Measurements from ENCODE around the gene RC3H1. TPM values are rescaled to one million over a fixed set of nuclear protein-coding genes. Genes with fewer than 3 reads are reported as not detected.

RC3H1 gene
- total RNA-seq, 2 donors from 2014 or later, result 34.9 to 37.8 TPM

DNA sequence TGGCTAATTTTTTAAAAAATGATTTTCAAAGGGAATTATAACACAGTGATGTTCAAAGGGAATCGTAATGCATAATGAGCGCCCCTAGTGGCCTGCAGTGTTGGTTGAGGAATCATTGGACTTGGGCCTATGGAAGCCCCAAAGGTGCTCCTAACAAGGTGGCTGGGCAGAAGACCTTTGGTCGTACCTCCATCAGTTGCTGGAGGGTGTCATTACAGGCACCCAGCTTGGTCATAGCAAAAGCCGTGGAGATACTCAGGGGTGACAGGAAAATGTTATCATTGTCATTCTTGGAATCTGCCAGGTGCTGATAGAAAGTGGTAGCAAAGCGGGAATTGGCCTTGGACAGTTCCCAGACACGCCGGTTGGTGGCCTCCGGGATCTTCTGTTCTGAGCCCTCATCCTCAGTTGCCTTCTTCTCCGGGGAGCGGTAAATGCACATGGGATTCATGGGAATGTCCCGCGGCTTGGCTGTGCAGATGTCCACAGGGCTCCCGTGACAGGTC lies 107.7 kb downstream of the RC3H1 start:
- peak; percentile 68 for ATAC-seq
- peak in 1 of 2 donors; percentile 63 for DNase-seq
- intact Hi-C loops (cut with DNase I, micrococcal nuclease), result no loop called here

- intact Hi-C loops (cut with DNase I, micrococcal nuclease), result no loop called here
- DNase-seq (no peak), ATAC-seq (no peak)
Measured at GRCh38 chr1:173913111-173913510, 109.0 kb downstream of the RC3H1 start.

DNA sequence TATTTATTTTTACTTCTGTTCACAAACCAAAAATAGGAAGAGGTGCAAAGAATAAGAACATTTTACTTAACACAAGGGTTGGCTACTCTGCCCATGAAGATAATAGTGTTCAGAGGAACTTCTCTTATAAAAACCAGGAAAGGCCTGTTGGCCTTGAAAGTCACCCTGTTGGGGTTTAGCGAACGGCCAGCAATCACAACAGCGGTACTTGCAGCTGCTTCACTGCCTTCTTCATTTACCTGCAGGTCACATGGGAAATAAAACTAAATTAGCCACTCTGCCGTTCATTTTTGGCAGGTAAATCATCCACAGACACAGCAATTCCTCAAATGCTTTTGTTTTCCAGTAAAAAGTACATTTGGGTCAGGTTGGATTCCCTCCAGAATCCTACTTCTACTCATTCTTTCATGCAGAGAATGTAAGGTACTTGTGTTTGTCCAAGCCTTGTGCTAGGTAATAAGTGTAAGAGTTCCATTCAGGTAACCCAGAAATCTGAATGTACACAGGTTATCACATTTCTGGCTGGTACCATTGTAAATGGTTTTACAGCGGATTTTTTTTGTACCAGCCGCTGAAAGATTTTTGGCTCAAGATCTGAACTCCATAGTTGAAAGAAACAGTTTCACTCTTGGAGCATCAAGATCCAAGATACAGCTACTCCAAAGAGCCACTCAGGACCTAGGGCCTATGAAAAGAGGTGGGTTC lies 118.2 kb downstream of the RC3H1 start:
- ATAC-seq (no peak), DNase-seq (no peak)
- intact Hi-C loops (cut with DNase I, micrococcal nuclease), result no loop called here

GRCh38 chr1:173900992-173901391 lies 121.2 kb downstream of the RC3H1 start:
- ATAC-seq (no peak), DNase-seq (no peak)
- intact Hi-C loops (cut with DNase I, micrococcal nuclease), result no loop called here

DNA sequence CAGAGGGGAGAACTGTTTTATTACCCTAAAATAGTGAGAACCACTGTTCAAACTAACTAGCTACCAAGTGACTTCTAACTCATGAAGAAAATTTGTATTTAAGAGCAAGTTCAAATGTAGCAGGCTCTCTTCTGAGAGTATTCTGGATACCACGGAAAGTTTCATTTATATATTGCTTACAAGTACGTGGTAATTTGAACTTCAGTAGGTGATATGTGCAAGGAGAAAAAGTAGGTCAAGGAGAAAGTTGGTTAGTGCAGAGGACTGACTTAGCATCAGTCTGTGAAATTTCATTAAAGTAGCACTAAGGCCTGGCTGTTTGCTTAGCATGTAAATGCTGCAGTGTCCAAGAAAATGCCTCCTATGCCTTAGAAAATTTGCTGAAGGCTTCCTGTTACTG lies 121.7 kb downstream of the RC3H1 start:
- intact Hi-C loops (cut with DNase I, micrococcal nuclease), result no loop called here
- DNase-seq (no peak), ATAC-seq (no peak)

GRCh38 chr1:173894189-173894588 lies 128.0 kb downstream of the RC3H1 start:
- ATAC-seq, result no peak
- intact Hi-C loops (cut with DNase I, micrococcal nuclease), result no loop called here
- DNase-seq, result no peak

GRCh38 chr1:173893611-173894010 lies 128.5 kb downstream of the RC3H1 start:
- peak; percentile 46 for ATAC-seq
- intact Hi-C loops (cut with DNase I, micrococcal nuclease), result no loop called here
- no peak for DNase-seq

- DNase-seq (no peak), ATAC-seq (no peak)
- intact Hi-C loops (cut with DNase I, micrococcal nuclease), result no loop called here
Measured at GRCh38 chr1:173889885-173890284, 132.3 kb downstream of the RC3H1 start.

- ATAC-seq (no peak), DNase-seq (no peak)
- intact Hi-C loops (cut with DNase I, micrococcal nuclease), result no loop called here
Measured at GRCh38 chr1:173888749-173889148, 133.4 kb downstream of the RC3H1 start.

GRCh38 chr1:173887627-173888026 lies 134.5 kb downstream of the RC3H1 start:
- intact Hi-C loops (cut with DNase I, micrococcal nuclease), result no loop called here
- ATAC-seq (no peak), DNase-seq (no peak)

DNA sequence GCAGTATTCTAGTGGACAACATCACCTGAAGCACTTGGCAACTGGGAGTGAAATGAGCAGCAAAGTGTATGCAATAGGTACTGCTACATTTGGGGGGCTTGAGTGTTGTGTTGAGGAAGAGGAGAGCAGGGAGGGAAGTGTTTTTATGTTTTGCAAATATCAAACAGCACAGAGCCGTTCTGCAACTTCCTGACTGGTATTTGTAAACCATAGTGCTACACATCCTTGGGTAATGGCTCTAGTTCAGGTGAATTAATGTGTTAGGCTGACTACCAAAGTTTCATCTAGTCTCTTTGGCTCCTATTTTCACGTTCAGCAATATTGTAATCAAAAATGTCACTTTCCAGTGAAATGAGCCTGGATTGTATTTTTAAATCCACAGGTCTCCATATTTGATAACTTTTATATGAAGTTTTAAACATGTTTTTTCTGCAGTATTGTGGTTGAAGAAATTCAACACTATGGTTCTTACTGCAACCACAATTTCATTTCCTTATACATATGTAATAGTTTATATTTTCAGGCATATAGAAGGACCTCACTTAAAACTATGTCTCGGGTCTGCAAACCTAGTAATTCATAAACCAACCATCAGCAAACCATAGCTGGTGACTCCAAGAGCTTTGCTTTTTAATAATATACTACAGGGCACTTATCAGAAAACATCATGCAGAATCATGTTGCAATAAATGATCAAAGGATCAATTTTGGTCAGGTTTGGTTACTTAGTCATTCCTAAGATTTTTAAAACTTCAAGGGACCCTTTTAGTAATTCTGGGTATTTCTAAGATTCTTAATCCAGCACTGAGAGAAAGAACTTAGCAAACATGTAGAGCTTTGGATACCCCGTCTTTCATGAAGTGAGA lies 135.2 kb downstream of the RC3H1 start:
- DNase-seq (no peak), ATAC-seq (no peak)
- intact Hi-C loops (cut with DNase I, micrococcal nuclease), result no loop called here

DNA sequence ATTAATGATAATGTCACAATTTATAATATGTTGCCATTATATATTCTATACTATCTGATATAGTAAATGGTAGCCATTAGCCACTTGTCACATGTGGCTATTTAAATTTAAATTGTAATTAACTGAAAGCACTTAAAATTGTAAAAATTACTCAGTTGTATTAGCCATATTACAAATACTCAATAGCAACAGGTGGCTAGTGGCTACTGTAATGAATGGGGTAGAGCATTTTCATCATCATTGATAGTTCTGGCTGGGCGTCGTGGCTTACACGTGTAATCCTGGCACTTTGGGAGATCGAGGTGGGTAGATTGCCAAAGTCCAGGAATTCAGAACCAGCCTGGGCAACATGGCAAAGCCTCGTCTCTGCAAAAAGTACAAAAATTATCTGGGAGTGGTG lies 137.5 kb downstream of the RC3H1 start:
- ATAC-seq, result no peak
- intact Hi-C loops (cut with DNase I, micrococcal nuclease), result no loop called here

More for the DNA sequence above, 137.5 kb downstream of the RC3H1 start:
- no peak for DNase-seq

Other genes starting within 250 kb of the RC3H1 start
- 10 to 100 TPM; 24.3 to 27.4 TPM for gene DARS2, start 197.7 kb downstream of the RC3H1 start, total RNA-seq
- 1 to 10 TPM; 3.2 to 6.8 TPM for gene CENPL, start 197.5 kb downstream of the RC3H1 start, total RNA-seq
- 100 to 1,000 TPM; 241 to 261 TPM for gene GAS5, start 154.4 kb downstream of the RC3H1 start, total RNA-seq
- gene ZBTB37, start 154.0 kb downstream of the RC3H1 start, total RNA-seq, result 1 to 10 TPM; 7.1 to 8.4 TPM
- gene SERPINC1, start 105.0 kb downstream of the RC3H1 start, total RNA-seq, result under 1 TPM in 1 of 2 donors, not detected in 1; 0.49 TPM
- gene RABGAP1L, start 137.2 kb upstream of the RC3H1 start, total RNA-seq, result 10 to 100 TPM; 67.8 to 70.4 TPM